ENCODE results near the gene LRRC51. TPM values are rescaled to one million over a fixed set of nuclear protein-coding genes. Genes with fewer than 3 reads are reported as not detected.

The LRRC51 gene
- total RNA-seq, 3 donors from 2014 or later (not counting 1 experiment from before 2014, with no cell fraction given) = 2.0 to 3.1 (median 2.5) TPM

GRCh38 chr11:72038491-72038890 is 42.2 kb upstream of the LRRC51 start:
- H3K9me3 ChIP-seq (ENCODE audit: control insufficient read depth, insufficient read depth, low read length) = no peaks in the 10 kb centered on the region
- Mint-ChIP-seq H3K27me3 (ENCODE audit: low read depth in 2 of 2) (no peaks in the 10 kb centered on the region), H3K27ac (no peak overlapping the region), H3K36me3 (no peaks in the 10 kb centered on the region), H3K4me1 (peaks cover 16 to 35% of the 10 kb centered on the region in 2 donors), H3K4me3 (no peak overlapping the region), H3K9me3 (no peaks in the 10 kb centered on the region)
- peaks cover 18% of the 10 kb centered on the region for H3K36me3 ChIP-seq (ENCODE audit: control insufficient read depth, insufficient read depth, low read length)
- DNase-seq = no peak
- peaks cover 60% of the 10 kb centered on the region for H3K4me1 ChIP-seq (ENCODE audit: control insufficient read depth, insufficient read depth, low read length)
- H3K4me3 ChIP-seq (ENCODE audit: low read length) = no peak overlapping the region
- WGBS (ENCODE audit: insufficient coverage) = 57% methylated on average over 2 of the region's 2 CpGs
- H3K27ac ChIP-seq (ENCODE audit: low read length) = peak overlapping the region; percentile 88
- H3K27me3 ChIP-seq (ENCODE audit: control insufficient read depth, insufficient read depth, low read length) = no peaks in the 10 kb centered on the region
- intact Hi-C loops (cut with micrococcal nuclease) = no loop called here
- ATAC-seq = no peak
- TF ChIP-seq CTCF (IDR thresholded peaks at IDR 0.05) = no peak

- ATAC-seq = no peak
- H3K4me3 Mint-ChIP-seq = no peak overlapping the region
- H3K4me3 ChIP-seq (ENCODE audit: low read length) = peak overlapping the region; percentile 87
- H3K27me3 ChIP-seq (ENCODE audit: control insufficient read depth, insufficient read depth, low read length) = no peaks in the 10 kb centered on the region
- H3K9me3 Mint-ChIP-seq = no peaks in the 10 kb centered on the region
- intact Hi-C loops (cut with micrococcal nuclease) = no loop called here
- DNase-seq = peak in 1 of 2 donors; percentile 35
- H3K36me3 ChIP-seq (ENCODE audit: control insufficient read depth, insufficient read depth, low read length) = peaks cover 11% of the 10 kb centered on the region
- TF ChIP-seq CTCF (IDR thresholded peaks at IDR 0.05) = no peak
- H3K27me3 Mint-ChIP-seq (ENCODE audit: low read depth in 2 of 2) = no peaks in the 10 kb centered on the region
- H3K36me3 Mint-ChIP-seq = no peaks in the 10 kb centered on the region
- H3K4me1 Mint-ChIP-seq = peaks cover 16 to 35% of the 10 kb centered on the region in 2 donors
- peaks cover 60% of the 10 kb centered on the region for H3K4me1 ChIP-seq (ENCODE audit: control insufficient read depth, insufficient read depth, low read length)
- WGBS (ENCODE audit: insufficient coverage) = 54% methylated on average over 5 of the region's 5 CpGs
- peak overlapping the region; percentile 88 for H3K27ac ChIP-seq (ENCODE audit: low read length)
- no peak overlapping the region for H3K27ac Mint-ChIP-seq
- H3K9me3 ChIP-seq (ENCODE audit: control insufficient read depth, insufficient read depth, low read length) = no peaks in the 10 kb centered on the region
Measured at GRCh38 chr11:72039031-72039855, 41.4 kb upstream of the LRRC51 start.

- 23% methylated on average over 6 of the region's 6 CpGs for whole genome bisulfite sequencing (ENCODE audit: insufficient coverage)
- no peaks in the 10 kb centered on the region for H3K27me3 ChIP-seq (ENCODE audit: control insufficient read depth, insufficient read depth, low read length)
- Mint-ChIP-seq H3K36me3 (no peaks in the 10 kb centered on the region), H3K9me3 (no peaks in the 10 kb centered on the region), H3K27ac (no peak overlapping the region), H3K27me3 (ENCODE audit: low read depth in 2 of 2) (no peaks in the 10 kb centered on the region), H3K4me1 (peaks cover 16 to 36% of the 10 kb centered on the region in 2 donors), H3K4me3 (no peak overlapping the region)
- ATAC-seq (no peak), DNase-seq (no peak)
- peaks cover 7% of the 10 kb centered on the region for H3K36me3 ChIP-seq (ENCODE audit: control insufficient read depth, insufficient read depth, low read length)
- H3K27ac ChIP-seq (ENCODE audit: low read length) = peak overlapping the region; percentile 88
- H3K9me3 ChIP-seq (ENCODE audit: control insufficient read depth, insufficient read depth, low read length) = no peaks in the 10 kb centered on the region
- H3K4me1 ChIP-seq (ENCODE audit: control insufficient read depth, insufficient read depth, low read length) = peaks cover 60% of the 10 kb centered on the region
- peak overlapping the region; percentile 87 for H3K4me3 ChIP-seq (ENCODE audit: low read length)
- intact Hi-C loops (cut with micrococcal nuclease) = loop anchor here (2.0 kb wide), 1 partner anchor 73 kb away; the partner anchor contains the start of gene ANAPC15
- no peak for TF ChIP-seq CTCF (IDR thresholded peaks at IDR 0.05)
Measured at GRCh38 chr11:72039856-72040401, 40.7 kb upstream of the LRRC51 start.
